ENCODE measurements around the gene TMEM132D.

DNA sequence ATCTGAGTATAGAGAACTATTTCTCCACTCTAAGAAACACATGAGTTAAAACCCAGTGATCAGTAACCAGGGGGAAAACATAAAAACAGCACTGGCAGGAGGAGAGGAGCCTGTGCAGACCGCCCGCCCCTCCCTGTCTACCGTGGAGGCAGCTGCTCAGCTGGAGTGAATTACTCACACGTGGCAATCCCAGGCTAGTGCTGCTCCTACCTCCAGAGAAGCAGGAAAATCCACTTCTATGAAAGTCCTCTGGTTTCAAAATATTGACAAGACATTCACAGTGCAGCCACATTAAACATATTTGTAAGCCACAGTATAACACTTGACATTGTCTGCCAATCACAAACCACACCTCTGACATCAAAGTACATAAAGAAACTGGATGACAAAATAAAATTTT, 16.7 kb downstream of the TMEM132D start:
- TF ChIP-seq, protein P1, sequence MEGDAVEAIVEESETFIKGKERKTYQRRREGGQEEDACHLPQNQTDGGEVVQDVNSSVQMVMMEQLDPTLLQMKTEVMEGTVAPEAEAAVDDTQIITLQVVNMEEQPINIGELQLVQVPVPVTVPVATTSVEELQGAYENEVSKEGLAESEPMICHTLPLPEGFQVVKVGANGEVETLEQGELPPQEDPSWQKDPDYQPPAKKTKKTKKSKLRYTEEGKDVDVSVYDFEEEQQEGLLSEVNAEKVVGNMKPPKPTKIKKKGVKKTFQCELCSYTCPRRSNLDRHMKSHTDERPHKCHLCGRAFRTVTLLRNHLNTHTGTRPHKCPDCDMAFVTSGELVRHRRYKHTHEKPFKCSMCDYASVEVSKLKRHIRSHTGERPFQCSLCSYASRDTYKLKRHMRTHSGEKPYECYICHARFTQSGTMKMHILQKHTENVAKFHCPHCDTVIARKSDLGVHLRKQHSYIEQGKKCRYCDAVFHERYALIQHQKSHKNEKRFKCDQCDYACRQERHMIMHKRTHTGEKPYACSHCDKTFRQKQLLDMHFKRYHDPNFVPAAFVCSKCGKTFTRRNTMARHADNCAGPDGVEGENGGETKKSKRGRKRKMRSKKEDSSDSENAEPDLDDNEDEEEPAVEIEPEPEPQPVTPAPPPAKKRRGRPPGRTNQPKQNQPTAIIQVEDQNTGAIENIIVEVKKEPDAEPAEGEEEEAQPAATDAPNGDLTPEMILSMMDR (IDR thresholded peaks at IDR 0.05; ENCODE audit: insufficient read depth, low read depth, low read length): no peak
- TF ChIP-seq EZH2 (IDR thresholded peaks at IDR 0.05; ENCODE audit: insufficient read depth, low read length): no peak

Measured in astrocyte (in vitro differentiated cells and primary cell).